GM19324 (cell line): Measurements from ENCODE around the gene HERPUD1.
"Not testable (repeated sequence)": the region's sequence is repeated elsewhere in the genome, so short reads cannot be mapped to it uniquely, and the experiment has no call there.

Source experiments
- ATAC-seq: cut with Tn5 transposase; IDR thresholded peaks from one replicate; pipeline ENCODE4 v1.9.1; 2021; ENCODE audit warnings: mild to moderate bottlenecking, moderate library complexity; ENCODE audit not compliant: unreplicated experiment, low FRiP score

Gene HERPUD1

DNA sequence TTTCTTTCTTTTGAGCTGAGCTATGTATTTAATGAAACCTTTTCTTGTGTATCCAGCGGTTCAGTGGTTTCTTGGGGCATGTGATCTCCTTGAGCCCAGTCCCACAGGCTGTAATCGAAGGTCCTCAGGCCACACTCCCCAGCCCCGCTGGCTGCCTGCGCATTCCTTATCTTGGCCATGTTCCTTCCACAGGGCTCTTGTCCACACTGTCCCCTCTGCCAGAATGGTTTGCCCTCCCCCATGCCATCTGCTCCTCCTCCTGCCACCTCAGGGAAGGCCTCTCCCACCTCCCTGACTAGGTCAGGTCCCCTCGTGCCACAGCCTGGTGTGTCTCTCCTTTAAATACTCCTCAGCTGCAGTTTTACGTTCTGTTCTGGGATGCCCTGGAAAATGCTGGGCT, 45.3 kb downstream of the HERPUD1 start:
- ATAC-seq, result no peak

DNA sequence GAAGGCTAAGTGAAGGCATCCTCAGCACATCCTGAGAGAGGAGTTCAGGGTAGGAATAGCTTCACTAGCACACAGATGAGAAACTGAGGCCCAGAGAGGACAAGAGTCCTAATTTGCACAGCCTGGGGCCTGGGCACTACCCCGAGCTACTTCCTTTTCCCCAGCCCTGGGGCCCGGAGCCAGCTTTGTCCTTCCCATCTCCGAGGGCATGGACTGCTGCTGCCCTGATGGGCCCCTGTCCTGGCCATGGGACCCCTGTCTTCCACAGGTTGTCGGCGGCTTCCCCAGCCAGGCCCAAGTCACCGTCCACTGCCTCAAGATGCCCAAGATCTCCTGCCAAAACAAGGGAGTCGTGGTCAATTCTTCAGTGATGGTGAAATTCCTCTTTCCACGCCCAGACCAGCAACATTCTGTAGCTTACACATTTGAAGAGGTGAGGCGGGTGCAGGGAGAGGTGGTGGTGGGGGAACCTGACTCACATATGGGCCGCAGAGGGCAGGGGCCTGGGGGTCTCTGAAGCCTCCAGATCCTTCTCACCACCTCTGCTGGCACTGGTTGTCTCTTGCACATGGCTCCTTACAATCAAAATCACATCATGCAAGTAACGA, 46.0 kb downstream of the HERPUD1 start:
- no peak for ATAC-seq

DNA sequence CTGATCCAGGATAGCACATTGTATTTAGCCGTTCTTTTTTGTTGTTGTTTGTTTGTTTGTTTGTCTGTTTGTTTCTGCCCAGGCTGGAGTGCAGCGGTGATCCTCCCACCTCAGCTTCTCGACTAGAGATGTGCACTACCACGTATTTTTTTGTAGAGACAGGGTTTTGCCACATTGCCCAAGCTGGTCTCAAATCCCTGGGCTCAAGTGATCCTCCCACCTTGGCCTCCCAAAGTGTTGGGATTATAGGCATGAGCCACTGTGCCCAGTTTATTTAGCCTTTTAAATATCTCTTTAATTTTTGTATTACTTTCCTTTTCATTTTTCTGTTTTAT, 48.2 kb downstream of the HERPUD1 start:
- no peak for ATAC-seq

DNA sequence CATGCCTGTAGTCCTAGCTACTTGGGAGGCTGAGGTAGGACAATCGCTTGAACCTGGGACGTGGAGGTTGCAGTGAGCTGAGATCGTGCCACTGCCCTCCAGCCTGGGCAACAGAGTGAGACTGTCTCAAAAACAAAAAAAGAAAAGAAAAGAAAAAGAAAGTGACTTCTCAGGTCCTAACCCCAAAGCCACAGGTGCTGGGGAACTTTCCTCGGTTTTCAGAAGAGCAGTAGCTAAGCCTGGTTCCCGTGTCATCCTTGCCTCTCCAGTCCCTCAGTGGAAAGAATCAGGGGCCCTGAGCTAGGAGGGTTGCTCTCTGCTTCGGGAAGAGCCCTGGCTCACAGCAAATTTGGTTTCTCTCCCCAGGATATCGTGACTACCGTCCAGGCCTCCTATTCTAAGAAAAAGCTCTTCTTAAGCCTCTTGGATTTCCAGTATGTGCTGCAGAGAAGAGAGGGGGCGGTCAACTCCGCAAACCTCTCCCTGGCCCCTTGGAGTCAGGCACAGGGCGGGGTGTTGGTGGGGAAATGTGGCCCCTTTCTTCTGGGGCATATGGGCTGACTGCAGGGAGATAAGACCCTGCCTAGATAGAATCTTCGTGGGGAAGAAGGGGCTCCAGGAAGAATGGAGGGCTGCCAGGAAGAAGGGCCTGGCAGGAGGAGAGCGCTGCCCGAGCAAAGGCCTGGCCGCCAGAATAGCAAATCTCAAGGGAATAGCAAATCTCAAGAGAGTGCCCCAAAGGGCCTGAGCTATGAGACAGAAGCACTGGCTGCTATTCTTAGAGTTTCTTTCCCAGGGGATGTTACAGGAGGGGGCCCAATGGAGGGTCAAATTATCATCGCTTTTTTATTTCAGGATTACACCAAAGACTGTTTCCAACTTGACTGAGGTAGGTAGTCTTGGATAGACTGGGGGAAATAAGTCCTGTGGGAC, 49.1 kb downstream of the HERPUD1 start:
- ATAC-seq, result no peak

DNA sequence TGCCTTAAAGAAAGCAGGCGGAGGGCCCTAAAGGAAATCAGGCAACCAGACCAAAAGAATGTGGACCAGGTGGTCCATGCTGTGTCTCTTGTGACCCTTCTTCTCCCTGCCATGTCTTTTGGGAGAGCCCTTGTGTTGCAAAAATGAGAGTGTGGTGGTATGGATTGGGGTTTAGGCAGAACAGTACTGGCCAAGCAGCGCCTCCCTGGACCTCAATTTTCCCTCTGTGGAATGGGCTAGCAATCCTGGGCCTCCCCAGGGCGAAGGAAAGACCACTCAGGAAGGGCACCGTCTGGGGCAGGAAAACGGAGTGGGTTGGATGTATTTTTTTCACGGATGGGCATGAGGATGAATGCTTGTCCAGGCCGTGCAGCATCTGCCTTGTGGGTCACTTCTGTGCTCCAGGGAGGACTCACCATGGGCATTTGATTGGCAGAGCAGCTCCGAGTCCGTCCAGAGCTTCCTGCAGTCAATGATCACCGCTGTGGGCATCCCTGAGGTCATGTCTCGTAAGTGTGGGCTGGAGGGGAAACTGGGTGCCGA, 49.9 kb downstream of the HERPUD1 start:
- no peak for ATAC-seq

DNA sequence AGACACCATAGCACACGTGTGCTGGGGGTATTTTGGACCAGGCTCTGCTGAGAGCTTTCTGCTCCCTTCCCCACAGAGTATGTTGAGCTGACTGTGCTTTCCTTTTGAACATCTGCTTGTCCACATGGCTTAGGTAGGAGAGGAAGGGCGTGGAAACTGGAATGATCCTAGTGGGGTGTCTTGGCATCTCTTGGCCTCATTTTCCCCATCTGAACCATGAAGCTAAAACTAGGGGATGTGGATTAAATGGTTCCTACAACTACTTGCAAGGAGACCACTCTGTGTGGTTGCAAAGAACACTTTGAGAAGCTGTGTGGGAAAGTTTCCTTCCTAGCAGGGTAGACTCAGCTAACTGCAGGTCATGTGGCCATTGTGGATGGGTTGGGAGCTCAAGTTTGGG, 50.8 kb downstream of the HERPUD1 start:
- ATAC-seq, result no peak

DNA sequence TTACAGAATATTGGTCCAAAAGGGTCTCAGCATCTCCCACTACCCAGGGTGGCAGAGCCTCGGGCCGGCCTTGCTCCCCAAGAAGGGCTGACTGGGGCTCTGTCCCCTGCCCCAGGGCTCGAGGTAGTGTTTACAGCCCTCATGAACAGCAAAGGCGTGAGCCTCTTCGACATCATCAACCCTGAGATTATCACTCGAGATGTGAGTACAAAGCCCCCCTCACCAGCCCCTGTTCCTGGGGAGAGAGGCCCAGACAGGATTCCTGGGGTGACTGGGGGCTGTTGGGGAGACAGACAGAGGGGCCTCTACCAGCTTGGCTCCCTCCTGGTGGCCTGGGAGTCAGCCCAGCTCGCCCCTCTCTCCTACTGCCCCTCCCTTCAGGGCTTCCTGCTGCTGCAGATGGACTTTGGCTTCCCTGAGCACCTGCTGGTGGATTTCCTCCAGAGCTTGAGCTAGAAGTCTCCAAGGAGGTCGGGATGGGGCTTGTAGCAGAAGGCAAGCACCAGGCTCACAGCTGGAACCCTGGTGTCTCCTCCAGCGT, 51.3 kb downstream of the HERPUD1 start:
- ATAC-seq, result no peak

DNA sequence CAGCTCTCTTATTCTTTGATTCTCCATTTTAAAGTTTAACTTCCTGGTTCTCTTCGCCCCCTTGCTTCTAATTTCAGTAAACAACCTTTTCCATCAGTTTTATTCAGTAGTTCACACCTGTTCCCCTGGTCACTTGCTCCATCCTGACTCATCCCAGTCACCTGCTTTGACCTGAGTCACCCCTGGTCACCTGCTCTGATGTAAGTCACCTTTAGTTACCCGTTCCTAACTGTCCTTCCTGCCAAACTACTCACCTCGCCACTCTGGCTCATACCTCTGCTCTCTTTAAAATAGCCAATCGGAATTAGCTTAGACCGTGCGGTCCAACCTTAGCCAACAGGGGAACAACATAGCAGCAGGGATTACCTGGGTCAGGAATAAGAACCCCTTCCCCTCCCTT, 52.7 kb downstream of the HERPUD1 start:
- no peak for ATAC-seq

DNA sequence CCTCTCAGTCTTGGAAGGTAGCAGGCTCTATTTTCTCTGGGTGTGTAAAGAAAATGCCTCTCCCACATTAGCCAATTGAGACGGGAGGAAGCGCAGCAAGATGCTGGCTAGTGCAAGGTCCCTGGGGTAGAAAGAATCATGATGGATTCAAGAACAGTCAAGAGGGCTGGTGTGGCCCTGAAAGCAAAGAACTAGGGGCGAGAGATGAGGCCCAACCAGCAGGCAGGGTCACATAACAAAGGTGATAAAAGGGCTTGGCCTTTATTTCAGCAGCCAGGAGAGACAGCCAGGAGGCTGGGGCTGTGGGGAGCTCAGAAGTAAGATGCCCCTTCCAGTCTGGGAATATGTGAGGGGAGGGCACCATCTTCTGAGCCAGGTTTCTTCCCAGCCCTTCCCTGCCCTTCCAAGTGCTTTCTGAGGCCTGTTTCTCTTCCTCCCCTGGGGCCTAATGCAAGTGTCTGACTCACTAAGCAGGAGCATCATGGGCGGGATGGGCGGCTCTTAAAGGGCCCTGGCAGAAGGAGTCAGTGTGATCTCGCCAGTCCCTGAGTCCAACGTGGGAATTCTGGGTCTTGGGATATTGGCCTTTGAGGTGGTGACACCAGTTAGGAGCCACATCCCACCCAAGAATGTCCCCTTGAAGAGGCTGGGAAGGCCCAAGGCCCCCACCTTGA, 53.5 kb downstream of the HERPUD1 start:
- ATAC-seq, result no peak

DNA sequence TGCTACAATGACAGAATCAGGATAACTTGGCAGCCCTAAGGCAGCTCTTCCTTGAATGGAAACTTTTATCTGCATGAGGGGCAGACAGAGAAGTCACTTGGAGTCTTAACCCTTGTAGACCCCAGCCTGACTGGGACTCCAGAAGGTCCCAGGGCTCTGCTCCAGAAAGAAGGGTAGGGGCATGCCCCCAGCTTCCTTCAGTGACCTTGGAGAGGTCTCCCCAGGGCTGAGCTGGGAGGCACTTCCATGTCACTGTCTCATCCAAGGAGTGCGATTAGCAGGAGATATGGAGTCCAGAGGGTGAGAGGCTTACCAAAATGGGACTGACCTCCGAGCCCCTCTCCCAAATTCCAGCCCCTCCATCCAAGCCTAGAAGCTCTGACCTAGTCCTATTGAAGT, 54.0 kb downstream of the HERPUD1 start:
- no peak for ATAC-seq

DNA sequence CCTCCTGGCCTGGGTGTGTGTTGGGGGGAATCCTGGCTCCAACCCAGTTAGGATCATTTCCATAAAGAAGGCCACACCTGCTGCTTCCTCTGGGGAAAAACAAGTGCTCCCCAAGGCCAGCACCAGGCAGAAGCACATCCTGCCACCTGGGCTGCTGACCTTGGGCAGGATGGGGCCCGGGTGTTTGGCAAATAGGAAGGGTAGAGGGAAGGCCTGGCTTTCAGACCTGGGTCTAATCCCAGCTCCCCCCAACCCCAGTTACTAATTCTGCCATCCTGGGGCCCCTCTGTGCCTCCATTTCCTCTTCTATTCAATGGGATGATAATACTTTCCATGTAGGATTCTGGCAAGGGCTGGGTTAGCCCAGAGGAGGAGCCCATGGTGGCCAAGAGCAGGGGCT, 54.4 kb downstream of the HERPUD1 start:
- ATAC-seq, result no peak

DNA sequence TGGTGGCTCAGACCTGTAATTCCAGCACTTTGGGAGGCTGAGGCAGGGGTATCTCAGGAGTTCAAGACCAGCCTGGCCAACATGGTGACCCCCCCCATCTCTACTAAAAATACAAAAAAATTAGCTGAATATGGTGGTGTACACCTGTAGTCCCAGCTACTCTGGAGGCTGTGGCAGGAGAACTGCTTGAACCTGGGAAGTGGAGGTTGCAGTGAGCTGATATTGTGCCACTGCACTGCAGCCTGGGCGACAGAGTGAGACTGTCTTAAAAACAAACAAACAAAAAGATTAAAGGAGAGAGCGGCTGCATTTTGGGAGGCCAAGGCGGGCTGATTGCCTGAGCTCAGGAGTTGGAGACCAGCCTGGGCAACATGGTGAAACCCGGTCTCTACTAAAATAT, 55.0 kb downstream of the HERPUD1 start:
- not testable (repeated sequence) for ATAC-seq

DNA sequence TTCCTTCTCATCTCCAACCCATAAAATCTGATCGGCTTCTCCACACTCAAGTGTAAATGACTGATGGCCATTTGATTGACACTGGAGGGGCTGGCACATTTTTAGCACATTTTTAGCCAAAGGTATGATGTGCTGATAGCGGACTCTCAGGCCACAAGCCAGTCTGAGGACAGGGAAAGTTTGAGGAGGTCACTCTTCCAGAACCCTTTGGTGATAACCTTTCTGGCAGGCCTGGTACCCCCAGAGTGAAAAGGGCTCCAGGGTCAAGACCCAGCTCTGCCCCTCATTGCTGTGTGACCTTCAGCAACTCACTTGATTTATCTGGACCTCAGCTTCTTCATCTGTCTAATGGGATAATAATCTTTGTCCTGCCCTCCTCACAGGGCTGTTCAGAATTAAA, 55.8 kb downstream of the HERPUD1 start:
- no peak for ATAC-seq

DNA sequence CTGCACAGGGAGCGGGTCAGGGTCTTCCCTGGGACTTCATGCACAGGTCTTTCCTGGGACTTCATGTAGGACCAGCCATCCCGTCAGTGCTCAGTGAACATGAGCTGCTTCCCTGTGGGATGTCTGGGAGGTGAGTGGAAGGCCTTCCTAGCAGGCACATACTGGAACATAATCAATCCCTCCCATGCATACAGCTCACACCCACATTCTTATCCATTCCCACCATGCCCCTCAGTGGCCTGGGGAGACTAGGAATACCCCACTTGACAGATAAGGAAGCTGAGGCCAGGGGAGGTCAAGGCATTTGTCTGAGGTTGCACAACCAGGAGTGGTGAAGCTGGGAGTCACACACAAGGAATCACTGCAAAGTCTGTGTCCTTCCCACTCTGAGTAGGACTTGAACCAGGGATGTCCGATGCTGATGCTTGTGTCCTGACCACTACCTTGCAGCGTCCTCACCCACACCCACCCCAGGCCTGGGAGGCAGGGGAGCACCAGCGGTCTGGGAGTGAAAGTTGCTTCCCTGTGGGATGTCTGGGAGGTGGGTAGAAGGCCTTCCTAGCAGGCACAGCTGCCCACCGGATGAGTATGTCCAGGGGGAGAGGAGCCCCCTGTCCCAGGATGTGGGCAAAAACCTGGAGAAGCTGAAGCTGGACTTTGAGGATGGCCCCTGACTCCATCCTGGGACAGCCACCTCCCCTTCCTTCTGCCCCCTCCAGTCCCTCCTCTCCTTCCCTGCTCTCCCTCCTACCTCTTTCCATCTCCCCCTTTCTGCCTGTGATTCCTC, 56.4 kb downstream of the HERPUD1 start:
- no peak for ATAC-seq

DNA sequence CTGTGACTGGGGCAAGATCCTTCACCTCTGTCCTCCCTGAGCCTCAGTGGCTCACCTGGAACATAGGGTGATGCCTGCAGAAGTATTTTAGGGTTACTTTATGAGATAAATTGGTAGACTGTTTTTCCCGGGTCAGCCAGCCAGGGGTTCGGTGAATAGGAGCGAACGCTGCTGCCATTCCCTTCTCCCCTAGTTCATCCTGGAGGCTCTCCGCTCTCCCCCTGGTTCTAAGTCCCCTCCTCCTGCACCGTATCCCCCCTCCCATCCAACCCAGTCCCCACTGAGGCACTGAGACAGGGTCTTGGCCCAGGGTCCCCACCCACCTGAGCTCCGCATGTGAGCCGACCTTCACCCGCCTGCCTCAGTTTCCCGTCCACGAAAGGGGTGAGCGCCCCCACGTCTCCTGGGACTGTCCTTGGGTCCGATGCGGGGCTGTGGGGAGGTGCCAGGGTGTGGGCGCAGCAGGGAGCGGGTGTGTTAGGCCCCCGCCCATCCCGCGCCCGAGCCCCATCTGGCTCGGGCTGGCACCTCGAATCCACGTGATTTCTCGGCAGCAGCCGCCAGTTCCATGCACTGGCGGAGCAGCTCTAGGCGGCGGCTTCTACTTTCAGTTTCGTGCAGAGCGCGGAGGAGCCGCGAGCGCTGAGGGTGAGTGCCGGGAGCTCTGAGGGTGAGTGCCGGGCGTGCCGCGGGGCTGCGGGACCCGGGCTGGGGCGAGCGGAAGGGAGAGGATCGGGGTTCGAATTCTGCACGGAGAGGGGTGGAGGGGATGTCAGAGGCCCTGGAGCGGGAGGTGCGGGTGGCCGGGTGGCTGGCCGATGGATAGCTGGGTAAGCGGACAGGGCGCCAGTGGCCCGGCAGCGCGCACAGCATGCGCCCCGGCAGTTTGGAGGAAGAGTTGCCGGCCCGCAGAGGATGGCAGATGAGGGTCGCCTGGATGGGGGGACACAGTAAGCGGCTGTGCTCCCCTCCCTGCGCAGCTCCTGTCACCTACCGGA, 57.3 kb downstream of the HERPUD1 start, which contains the start of gene NLRC5:
NLRC5 (plus strand) TSS at position 610 of the 998 bp plus-strand sequence. CDS start 31,156 bp downstream, outside the sequence.
- ATAC-seq, result peak; percentile 83

DNA sequence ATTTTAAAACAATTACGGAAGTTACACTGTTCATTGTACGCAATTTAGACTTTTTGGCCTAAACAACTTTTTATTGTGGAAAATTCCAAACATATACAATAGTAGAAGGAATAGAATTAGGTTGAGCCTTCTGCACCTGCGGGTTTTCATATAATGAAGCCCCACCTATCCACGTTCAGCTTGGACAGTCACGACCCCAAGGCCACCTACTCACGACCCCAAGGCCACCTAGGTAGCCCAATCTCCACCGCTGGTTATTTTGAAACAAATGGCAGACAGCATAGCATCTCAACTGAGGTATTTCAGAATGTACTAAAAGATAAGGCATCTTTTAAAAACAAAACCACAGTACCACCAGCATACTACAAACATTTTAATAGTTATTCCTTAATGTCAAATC, 58.0 kb downstream of the HERPUD1 start:
- no peak for ATAC-seq

DNA sequence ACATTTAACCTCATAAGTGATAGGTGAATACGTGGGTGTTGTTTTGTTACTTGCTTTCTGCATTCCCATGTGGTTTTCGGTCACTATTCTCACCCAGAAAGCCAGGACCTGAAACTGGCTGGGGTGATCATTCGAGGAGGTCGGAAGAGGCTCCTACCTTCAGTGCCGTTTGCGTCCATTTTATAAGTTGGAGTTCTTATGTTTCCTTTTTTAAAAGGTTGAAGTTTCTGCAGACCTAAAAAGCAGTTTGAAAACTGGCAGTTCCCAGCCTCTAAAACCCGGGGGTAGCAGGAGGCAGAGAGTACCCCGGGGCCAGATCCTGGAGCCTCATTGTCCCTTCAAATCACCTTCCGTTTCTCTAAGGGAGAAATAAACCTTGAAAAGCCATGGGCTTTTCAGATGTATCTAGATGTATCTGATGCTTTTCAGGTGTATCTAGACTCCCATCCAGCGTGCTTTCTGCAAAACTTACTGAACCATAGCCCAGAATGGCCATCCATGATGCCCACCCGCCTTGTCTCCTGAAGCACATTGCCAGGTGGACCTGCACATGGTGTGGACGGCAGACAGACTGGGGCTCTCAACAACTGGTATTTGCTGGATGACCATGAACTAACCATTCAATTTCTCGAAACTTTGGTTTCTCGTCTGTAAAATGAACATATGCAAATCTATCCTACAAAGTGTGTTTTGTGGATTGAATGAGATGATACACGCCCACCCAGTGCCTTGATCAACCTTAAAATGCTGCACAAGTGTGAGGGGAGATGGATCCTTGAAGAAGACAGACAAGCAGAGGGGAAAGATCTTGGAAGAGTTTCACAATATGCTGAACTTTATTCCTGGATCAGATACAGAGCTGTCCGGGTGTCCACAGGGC, 58.7 kb downstream of the HERPUD1 start:
- ATAC-seq, result no peak

DNA sequence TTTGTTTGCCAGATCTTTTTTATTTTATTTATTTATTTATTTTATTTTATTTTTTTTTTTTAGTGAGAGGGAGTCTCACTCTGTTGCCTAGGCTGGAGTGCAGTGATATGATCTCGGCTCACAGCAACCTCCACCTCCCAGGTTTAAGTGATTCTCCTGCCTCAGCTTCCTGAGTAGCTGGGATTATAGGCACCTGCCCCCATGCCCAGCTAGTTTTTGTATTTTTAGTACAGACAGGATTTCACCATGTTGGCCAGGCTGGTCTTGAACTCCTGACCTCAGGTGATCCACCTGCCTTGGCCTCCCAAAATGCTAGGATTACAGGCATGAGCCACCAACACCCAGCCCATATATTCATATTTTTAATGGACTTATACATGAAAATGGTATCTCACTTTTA, 60.5 kb downstream of the HERPUD1 start:
- ATAC-seq, result not testable (repeated sequence)
